GM19455 (cell line): ENCODE results near the gene C1orf167.

Source experiments
- ATAC-seq: cut with Tn5 transposase; IDR thresholded peaks from one replicate; pipeline ENCODE4 v1.9.1; 2021; ENCODE audit not compliant: unreplicated experiment

The C1orf167 gene

GRCh38 chr1:11828511-11828910 is 66.5 kb downstream of the C1orf167 start:
- ATAC-seq = no peak

DNA sequence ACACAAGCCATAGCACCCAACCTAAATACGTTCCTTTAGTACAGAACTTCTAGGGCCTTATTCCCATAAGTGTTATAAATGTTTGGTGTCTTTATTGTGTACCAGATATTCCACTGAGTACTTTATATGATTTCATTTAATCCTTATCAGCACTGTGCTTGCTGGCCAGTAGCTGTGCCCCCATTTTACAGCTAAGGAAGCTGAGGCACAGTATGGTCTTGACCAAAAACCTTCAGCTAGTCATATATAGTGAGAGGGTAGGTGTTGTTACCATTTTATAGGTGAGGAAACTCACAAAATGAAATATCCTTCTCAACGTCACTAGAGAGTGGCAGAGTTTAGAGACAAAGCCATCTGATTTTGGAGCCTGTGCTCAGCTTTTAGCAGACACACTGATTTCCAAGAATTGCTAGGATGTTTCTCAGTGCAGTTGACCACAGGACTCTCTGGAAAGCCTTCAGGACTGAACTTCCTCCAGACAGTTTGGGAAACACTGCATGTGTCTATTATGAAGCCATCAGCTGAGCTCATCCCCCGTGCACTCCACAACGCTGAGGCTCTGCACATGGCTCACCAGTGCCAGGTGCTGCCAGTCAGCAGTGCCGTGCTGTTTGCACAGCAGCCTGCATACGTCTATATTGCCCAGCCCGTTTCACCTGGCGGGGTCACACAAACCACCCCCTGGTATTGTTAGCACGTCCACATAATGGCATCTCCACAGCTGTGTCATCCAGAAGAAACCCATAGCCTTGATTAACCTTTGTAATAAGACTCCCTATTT is 70.1 kb downstream of the C1orf167 start:
- ATAC-seq = no peak

- ATAC-seq = no peak
These were observed 71.5 kb downstream of the C1orf167 start for GRCh38 chr1:11833497-11833896.

GRCh38 chr1:11833900-11834299 is 71.9 kb downstream of the C1orf167 start:
- no peak for ATAC-seq

DNA sequence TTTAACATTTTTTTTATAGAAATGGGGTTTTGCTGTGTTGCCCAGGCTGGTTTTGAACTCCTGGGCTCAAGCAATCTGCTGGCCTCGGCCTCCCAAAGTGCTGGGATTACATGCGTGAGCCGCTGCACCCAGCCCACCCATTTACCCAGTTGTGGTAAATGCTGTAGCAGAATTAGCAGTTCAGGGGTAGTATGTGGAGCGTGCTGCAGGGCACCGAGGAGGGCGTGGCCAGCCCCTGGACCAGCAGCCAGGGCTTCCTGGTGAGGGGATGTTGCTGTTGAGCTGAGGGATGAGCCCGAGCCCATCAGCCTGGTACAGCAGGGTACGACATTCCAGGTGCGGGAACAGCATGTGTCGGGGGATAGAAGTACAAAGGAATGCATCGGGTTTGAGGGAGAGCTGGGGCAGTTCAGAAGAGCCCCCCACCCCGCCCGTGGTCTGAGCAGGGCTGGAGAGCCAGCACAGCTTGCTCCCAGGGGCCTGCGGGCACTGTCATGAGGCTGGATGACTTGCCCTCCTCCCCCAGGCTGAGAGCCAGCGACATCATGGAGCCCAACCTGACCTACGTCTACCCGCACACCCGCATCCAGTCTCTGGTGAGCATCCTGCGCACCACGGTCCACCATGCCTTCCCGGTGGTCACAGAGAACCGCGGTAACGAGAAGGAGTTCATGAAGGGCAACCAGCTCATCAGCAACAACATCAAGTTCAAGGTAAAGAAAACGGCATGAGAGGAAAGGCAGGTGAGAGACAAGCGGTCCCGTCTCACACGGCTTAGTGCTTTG is 73.6 kb downstream of the C1orf167 start:
- ATAC-seq = no peak

GRCh38 chr1:11836955-11837766 is 75.2 kb downstream of the C1orf167 start:
- ATAC-seq = no peak

GRCh38 chr1:11837767-11838348 is 75.9 kb downstream of the C1orf167 start:
- no peak for ATAC-seq

DNA sequence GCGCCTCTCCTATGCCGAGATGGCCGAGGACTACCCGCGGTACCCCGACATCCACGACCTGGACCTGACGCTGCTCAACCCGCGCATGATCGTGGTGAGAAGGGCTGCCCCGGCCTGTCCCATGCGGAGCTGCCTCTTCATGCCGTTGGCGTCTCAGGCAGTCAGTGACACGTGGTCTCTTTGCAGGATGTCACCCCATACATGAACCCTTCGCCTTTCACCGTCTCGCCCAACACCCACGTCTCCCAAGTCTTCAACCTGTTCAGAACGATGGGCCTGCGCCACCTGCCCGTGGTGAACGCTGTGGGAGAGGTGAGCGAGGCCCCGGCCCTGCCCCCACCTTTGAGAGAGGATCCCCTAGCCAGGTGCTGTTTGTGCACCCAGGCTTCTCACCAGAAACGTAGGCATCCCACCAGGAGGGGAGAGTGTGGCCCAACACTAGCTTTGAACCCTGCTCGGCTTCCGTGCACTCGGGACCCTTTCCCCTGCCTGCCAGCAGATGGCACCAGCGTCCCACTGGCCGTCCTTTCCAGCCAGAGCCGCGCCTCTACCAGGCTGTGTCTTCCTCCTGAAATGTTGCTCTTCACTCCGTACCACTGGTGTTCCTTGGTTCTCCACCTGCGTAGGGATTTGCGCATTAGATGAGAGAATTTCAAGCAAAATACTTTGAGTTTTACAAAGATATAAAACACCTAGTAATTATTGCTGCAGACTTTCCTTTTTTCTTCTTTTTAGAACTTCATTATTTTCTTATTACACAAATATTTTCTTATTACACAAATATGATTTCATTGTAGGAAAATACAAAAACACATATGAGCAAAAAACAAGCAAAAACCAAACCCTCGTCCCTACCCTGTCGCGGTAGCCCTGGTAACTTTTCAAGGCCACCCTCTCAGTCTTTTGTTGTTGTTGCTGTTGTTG is 76.6 kb downstream of the C1orf167 start:
- ATAC-seq = no peak
